ENCODE measurements around the gene KRT10.

- TF ChIP-seq CTCF (conservative IDR thresholded peaks at IDR 0.05; ENCODE audit: low read length): no peak
- TF ChIP-seq EZH2phosphoT487 (IDR thresholded peaks at IDR 0.05; ENCODE audit: borderline replicate concordance, low read depth, low read length): no peak
These were observed 35.1 kb upstream of the KRT10 start for GRCh38 chr17:40857535-40857934.
